Measurements from ENCODE around the gene SLC4A7.
A peak's percentile ranks its signal among the peaks of the same experiment; 100 is the strongest.
"Not testable (repeated sequence)": the region's sequence is repeated elsewhere in the genome, so short reads cannot be mapped to it uniquely, and the experiment has no call there.

SLC4A7 gene

GRCh38 chr3:27484015-27484844 is at the start of gene SLC4A7:
Gene SLC4A7 (minus strand): TSS chr3:27484384. CDS start chr3:27484126, 258 bp downstream.
- DNase-seq, result peak; percentile 82 to 97

- DNase-seq, result no peak
These were observed 49.0 kb upstream of the SLC4A7 start for GRCh38 chr3:27533261-27533607.

DNA sequence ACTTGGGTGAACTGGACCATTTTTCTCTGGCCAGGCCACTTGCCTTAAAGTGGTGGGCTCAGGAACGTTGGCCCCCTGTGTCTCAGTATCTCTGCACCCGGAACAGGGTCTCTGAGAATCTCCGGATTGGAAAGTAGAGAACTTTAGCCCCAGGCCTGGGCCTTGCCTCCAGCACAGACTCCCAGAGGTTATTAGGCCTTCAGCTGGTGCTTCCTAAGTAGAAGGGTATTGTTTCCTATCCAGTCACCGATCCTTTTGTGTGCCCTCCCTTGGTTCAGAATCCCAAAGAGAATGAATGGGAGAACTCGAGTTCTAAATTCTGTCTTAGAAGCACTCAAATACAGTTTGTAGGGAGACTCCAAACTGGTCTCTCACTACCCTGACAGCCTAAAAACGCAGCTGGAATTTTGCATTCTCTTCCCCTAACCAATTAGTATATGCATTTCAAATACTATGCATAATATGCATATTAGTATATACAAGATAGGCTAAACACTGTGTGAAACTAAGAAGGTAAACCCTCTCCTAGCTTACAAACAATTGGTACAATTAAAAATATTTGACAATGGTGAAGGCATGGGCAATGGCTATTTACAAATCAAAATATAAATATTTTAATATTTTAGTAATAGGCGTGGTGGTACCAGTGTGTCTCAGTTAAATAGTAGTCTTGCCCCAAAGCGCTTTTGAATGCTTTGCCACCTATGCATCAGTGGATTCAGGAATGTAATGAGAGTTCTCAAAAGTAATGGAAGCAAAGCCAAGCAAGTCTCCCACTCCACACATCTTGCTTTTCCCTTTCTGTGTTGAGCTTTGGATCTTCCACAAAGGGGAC is 48.5 kb upstream of the SLC4A7 start:
- DNase-seq, result no peak

DNA sequence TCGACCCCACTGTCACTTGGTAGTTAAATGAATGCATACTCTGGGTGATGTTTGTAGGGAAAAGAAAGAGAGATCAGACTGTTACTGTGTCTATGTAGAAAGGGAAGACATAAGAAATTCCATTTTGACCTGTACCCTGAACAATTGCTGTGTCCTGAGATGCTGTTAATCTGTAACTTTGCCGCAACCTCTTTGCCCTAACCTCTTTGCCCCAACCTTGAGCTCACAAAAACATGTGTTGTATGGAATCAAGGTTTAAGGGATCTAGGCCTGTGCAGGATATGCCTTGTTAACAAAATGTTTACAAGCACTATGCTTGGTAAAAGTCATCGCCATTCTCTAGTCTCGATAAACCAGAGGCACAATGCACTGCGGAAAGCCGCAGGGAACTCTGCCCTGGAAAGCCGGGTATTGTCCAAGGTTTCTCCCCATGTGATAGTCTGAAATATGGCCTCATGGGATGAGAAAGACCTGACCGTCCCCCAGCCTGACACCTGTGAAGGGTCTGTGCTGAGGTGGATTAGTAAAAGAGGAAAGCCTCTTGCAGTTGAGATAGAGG is 47.1 kb upstream of the SLC4A7 start:
- DNase-seq, result not testable (repeated sequence)

DNA sequence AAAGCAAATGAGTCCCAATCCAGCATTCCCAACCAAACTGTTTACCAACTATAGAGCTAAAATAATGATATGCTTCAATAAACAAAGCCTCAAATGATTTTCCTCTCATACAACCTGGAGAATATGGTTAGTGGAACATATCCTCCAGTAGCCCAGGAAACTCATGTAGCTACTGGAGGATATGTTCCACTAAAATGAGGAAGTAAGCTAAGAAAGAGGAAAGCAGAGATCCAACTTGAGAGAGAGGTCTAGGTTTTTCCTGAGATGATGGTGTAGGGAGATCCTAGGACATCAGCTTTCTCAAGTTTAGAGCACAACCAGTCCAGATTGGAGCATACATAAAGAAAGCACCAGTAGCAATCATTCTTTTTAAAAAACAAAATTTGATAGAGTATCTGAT is 44.6 kb upstream of the SLC4A7 start:
- no peak for DNase-seq

GRCh38 chr3:27526614-27527315 is 42.6 kb upstream of the SLC4A7 start:
- no peak for DNase-seq

- no peak for DNase-seq
These were observed 37.7 kb upstream of the SLC4A7 start for GRCh38 chr3:27521872-27522265.

DNA sequence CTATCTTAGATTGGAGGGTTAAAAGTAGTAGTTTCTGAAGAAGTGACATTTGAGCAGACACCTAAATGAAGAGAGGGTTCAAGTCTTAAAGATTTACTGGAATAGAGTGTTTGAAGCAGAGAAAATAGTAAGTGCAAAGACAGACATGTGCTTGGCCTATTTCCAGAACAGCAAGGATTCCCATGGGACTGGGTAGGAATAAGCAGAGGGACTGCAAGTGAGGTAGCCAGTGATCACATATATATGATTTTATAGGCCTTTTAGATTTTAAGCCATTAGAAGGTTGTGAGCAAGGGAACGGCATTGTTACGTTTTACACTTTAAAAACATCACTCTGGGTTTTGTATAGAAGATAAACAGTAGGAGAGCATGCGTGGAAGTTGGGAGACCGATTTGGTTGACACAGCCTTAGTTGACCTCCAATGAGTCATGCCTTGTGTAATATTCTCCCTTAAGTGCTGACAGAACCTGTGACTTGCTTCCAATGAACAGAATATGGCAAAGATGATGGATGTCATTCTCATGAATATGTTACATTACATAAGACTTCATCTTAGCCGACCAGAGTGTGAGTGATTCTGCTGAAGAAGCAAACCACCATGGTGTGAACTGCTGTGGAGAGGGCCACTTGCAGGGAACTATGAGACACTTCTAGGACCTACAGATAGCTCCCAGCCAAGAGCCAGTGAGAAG is 37.1 kb upstream of the SLC4A7 start:
- DNase-seq, result no peak

- no peak for DNase-seq
These were observed 27.7 kb upstream of the SLC4A7 start for GRCh38 chr3:27511724-27512422.

GRCh38 chr3:27509376-27509775 is 25.2 kb upstream of the SLC4A7 start:
- no peak for DNase-seq

DNA sequence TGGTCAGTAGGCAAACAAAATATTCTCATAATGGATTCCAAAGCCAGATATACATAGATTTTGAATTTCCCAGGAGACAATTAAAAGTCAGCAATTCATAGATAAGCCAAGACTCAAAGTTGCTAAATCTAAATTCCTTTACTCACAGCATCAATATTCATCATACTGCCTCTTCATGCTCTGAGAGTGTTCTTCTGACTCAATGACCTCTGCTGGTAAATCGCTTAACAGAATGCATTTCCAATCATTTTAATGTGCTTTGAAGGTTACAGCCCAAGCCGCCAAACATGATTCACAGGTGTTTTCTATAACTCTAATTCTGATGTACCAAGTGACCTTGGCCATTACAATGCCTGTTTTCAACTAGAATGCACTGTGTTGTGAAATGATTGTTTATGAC is 24.2 kb upstream of the SLC4A7 start:
- no peak for DNase-seq

DNA sequence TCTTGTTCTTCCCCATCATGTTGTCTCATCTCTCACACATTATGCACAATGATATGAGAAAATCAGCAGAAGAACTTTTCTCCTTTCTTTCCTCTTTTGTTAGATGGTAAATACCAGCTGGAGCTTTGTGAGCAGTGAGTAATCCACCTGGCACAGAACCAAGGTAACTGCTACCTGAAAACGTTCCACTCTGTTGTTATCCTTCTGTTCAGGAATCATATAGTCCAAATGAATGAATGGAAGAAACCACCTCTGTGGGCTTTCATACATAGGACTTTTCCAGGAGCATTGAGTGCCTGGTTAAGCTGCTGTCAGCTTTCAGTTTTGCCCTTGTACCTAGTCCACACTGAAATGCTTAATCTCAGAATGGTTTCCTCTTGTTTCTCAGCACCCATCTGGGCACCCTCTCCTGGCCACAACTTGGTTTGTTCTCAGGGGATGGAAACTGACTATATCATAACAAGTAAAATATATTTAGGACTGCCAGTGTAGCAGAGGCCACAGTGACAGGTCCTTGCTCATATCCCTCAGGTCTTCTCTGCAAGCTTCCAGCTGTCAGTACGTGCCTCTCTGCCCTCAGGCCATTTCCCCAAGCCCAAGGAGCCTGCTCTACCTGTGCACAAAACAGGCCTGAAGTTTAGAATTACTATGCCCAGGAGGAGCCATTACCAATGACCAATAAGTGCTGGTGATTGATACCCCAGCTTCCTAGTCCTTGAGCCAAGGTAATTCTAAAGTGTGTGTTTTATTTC is 23.5 kb upstream of the SLC4A7 start:
- DNase-seq, result no peak

GRCh38 chr3:27507111-27507510 is 22.9 kb upstream of the SLC4A7 start:
- DNase-seq, result no peak

DNA sequence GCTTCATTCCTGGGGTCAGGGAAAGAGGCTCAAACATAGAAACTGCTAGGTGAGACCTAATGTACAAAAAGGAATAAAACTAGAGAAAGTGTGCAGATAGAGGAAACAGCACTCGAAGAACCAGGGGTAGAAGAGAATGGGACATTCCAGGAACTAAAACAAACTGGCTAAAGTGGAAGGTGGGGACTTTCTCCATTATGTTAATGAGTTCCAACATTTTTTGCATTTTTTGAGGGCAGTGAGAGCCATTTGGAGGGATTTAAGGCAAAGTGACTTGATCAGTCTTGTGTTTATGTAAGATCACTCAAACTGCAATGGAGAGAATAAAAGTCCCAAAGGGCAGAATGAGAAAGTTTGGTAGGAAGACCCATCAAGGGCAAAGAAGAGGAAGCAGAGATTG is 20.6 kb upstream of the SLC4A7 start:
- DNase-seq, result no peak

GRCh38 chr3:27503526-27503925 is 19.3 kb upstream of the SLC4A7 start:
- DNase-seq, result no peak

GRCh38 chr3:27501759-27502158 is 17.6 kb upstream of the SLC4A7 start:
- DNase-seq, result peak in 1 of 2 experiments; percentile 1

GRCh38 chr3:27500986-27501385 is 16.8 kb upstream of the SLC4A7 start:
- no peak for DNase-seq

DNA sequence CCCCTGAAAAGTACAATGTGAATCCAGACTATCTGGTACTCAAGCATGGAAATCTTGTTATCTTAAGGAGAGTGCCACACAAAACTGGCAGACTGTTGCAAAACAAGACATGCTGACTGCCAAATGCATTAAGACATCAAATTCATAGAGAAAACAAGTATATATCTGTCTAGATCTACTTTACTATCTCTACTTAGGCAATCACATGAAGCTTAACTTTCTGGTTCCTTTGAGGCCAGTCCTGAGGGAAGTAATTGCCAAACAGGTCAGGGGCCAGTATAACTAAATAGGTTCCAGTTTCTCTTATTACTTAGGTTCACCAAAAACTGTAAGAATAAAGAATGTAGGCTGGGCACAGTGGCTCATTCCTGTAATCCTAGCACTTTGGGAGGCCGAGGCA is 15.9 kb upstream of the SLC4A7 start:
- DNase-seq, result no peak

DNA sequence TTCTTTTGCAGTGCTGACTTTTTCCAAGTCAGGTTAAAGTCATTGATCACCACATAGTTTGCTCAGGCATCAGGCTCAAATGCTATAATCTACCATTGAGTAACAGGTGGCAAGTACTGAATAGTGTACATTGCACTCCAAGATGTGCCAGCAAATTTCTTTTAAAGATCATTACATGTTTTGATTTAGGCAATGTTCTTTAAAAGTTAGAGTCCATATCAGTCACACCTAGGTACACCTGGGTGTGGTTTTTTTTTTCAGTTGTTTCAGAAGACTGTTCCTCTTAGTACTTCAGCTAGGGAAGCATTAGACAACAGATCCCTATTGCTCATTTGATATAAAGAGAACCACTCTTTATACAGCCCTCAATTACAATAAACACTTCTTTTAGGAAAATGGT is 10.6 kb upstream of the SLC4A7 start:
- no peak for DNase-seq

GRCh38 chr3:27488821-27489220 is 4.6 kb upstream of the SLC4A7 start:
- DNase-seq, result no peak

DNA sequence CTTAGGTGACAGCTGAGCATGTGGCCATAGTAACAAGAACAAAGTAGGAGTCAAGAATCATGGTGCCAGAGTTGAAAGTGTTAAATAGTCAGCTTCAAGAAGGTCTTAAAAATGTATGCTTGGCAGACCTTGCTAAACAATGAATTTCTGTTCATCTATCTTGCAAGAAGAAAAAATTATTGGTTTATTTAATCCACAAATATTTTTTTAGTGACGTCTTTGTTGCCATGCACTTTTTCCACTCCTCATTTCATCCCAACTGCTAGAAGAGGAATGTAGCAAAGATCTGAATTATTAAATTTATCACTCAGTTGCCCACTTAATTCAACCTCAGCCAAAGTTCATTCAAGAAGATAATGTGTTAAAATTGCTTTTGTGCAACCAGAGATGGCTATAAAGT is 3.2 kb upstream of the SLC4A7 start:
- no peak for DNase-seq
